ENCODE results near the gene FRMD4B.

DNA sequence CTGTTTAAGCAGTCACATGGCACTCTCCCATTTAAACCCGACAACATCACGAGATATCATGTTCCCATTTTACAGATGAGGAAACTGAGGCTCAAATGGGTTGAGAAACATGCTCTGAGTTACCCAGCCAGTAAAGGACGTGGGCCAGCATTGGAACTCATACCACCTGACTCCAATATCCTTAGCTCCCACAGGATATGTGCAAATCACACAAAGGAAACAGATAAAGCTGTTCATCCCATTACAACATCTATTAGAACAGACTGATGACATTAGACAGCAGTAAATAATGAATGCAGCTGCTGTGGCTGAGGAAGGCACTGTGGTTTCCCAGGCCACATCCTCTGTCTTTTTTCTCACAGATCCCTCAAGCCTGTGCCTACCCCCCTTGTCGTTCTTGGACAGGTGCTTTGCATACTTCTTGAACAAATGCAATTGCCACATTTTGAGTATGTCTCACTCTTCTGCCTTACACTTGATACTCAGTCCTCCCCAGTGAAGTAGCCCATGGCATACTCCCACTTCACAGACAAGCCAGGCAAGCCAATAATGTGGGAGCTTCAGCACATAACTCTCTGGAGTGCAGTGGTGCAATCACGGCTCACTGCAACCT lies 17.7 kb downstream of the FRMD4B start:
- no peak for TF ChIP-seq EZH2phosphoT487 (IDR thresholded peaks at IDR 0.05; ENCODE audit: insufficient read depth, low read depth)
- no peak for TF ChIP-seq EZH2 (IDR thresholded peaks at IDR 0.05; ENCODE audit: insufficient read depth, poor library complexity, severe bottlenecking)
